Stimulated activated CD8-positive, alpha-beta memory T cell treated with anti-CD3 and anti-CD28 coated beads, Interleukin-12 subunit alpha, Interleukin-12 subunit beta, amount 100 ng/mL, for 24 hours (primary cell): ENCODE results near the gene PLPPR5.

Experiments used
- DNase-seq: peaks from one replicate; pipeline ENCODE4 v3.0.0-alpha.2; 2020; ENCODE audit errors: extremely low read depth

PLPPR5 gene

DNA sequence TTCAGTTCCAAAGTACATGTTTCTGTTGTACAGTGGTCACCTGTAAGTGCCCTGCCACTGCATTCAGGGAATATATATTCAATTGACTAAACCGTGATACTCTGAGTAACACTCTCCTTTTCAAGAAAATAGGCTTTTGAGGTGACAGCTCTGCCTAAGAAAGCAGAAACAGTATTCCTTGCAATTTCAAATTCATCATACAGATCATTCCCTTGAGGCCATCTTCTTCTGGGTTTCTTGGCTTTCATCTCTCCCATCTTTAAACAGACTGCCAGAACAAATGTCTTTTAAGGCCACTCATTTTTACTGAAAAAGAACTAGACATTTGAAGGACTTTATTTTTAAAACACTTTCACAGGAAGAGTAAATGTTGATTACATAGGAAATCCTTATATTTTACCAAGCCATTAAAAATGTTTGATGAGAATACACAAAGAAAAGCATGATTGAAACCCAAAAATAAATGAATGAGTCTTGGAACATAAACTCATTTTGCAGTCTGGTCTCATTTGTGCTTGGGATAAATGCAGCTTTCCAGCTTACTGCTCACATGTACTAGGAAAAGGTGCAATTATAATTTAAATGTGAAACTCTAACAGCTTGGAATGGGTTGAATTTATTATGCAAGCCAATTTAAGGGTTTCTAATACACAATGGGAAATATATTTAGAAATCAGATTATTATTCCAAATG lies 34.7 kb downstream of the PLPPR5 start:
- no peak for DNase-seq

DNA sequence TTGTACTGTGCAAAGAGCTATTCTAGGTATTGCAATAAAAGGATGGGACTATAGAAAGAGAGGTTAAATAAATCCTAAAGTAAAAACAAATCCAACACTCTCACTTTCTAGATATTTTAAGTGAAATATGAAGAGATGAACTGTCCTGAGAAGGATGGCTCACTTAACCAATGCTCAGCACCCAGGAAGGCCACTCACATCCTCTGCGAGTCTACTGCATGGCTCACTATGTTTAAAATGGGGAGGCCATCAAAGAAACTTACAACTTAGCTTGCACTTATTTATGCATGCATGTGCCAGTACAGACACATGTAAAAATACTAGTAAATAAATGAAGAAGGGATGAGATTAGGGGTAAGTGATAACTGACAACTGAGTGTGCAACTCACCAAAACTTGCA lies 37.5 kb downstream of the PLPPR5 start:
- no peak for DNase-seq

DNA sequence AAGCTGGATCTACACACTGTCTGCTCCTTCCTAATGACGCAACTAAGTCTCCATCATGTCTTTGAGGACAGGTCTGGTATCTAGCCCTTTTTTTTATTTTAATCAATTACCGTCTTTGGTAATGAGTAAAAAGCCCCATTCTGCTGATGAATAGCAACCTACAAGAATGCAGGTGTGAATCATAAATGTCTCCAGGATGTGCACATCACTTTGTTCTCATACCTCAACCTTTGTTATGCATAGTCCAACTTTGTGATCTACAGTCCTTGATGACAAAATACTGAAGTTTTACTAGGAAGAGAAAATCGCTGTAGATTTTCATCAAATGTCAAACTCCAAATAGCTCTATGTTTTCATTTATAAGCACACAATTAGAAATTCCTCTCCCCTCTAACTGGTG lies 39.3 kb downstream of the PLPPR5 start:
- DNase-seq = no peak

DNA sequence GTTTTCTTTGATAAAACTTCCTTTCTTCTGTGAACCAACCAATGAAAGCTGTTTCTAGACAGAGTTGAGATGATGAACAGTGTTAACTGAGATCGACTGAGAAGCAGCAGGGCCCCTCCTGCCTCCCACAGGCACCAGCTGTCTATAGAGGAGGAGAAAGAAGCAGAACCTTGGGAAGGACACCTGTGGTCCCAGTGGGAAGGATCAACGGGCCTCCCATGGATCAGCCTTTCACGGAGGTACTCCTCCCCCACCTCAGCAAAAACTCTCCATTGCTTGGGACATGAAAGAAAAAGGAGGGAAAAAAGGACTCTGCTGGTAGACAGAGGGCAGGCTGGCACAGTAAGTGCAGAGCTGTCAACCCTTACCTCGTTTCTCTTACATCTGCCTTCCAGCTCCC lies 40.5 kb downstream of the PLPPR5 start:
- DNase-seq = no peak

DNA sequence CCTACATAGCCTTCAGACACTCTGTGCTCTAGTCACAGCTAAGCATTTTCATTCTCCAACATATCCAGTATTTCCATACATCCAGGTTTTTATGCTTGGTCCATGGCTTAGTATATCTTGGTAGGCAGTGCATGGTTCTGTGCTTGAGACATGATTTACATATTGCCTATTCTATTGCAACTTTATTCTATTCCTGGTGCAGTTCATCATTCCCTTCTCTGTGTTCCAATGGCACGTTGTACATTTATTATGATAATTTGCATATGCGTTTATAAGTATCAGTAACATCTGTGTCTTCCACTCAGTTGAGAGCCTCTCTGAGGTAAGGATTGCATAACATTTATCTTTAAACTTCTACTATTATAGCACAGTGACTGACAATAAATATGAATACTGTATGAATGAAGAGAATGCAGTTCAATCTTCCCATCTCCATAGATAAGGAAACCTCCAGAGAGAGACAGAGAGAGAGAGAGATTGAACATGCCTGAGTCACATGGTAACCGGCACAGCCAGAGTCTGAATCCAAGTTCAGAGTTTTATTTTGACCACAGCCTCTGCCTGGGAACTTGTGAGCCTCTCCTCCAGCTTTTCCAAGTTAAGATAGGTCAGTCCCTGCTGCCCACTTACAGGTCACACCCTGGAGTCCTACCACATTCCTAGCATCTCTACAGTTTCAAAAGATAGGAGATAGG lies 41.5 kb downstream of the PLPPR5 start:
- DNase-seq = no peak

DNA sequence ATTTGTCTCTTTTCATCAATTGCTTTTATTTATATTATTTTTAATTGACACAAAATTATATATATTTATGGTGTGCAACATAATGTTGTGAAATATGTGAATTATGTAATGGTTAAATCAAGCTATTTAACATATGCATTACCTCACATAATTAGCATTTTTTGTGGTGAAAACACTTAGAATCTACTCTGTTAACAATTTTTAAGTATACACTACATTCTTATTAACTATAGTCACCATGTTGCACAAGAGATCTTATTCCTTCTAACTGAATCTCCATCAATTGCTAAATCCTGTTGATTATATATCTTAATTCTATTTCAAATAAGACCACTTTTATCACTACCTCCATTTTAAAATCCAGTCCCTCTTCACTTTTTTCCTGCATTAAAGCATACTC lies 42.5 kb downstream of the PLPPR5 start:
- no peak for DNase-seq

DNA sequence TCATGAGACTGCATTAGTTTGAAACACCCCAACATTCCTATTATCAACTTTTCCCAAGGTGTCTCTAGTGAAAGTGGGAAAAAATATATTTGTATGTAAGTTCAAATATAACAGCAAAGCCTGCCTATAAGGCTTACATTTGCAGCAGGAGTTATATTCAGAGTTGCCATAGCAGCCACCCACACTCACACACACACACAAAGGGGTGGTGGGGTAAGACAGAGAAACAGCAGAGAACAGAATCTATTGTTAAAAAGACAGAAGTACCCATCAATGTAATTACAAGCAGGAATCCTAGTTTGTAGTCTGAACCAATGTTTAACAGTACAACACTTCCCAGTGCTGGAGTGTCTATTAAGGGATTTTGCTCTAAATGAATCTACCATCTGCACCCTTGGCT lies 55.0 kb downstream of the PLPPR5 start:
- no peak for DNase-seq

DNA sequence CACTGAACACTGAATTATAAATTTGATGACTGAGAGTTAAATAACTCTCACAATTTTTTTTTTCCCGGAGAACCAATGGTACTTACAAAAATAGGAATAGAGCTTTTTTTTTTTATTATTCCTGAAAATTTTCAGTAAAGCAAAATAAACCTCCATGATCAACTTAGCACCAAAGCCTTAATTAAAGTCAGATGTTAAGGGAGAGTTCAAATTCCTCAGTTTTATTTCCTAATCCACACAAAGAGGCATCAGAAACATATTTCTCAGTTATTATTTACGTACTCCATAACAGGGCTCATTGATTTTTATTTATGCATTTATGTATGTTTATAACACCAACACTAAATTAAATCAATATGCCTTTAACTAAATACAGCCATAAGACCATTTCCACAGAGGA lies 55.5 kb downstream of the PLPPR5 start:
- no peak for DNase-seq

DNA sequence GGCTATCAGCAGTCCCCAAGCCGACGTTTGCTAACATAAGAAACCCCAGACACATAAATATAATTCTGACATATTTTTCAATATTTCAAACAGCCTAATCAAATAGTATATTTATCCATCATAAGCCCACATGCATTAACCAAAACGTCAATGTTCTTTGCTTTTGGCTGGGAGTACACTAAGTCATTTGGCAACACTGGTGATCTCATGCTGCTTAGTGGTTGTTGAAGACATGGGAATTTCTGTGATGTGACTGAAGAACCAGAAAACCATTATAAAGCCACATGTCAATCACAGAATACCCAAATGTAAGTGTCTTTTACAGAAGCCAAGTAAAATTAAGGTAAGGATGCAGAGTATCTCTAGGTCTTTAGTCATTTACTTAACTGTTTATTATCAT lies 57.6 kb downstream of the PLPPR5 start:
- no peak for DNase-seq

DNA sequence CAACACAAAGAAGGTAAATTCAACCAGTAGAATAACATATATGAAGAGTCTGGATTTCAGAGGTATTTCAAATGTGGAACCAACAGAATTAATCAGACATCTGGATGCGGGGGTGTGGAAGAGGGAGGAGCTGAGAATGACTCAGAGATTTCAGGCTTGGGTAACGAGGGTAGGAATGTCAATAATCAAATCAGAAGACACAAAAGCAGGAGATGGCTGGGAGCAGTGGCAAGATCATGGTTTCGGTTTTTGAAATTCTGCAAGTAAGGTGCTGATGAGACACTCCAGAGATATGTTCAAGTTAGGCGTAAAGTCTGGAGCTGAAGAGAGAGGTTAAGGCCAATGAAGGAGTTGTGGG lies 64.0 kb downstream of the PLPPR5 start:
- no peak for DNase-seq

DNA sequence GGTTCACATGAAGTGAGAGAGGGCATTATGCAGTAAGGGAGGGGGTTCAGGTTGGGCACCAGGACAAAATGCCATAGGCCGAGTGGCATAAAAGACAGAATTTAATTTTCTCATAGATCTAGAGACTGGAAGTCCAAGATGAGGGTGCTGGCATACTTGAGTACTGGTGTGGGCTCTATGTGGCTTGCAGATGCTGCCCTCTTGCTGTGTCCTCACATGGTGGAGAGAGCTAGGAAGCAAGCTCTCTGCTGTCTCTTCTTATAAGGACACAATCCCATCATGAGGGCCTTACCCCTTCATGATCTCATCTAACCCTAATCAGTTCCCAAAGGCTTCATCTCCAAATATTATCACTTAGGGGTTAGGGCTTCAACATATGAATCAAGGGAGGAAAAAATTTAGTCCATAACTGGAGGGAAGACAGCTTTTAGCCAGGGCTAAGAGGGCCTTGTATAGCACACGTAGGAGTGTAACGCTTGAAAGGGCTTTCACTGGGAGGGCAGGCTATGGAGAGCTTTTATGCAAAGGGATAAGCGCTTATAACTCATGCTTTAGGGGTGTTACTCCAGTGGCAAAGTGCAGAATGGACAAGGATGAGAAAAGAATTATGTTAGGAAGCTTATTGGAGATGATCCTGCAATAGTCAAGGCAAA lies 64.5 kb downstream of the PLPPR5 start:
- DNase-seq = no peak

DNA sequence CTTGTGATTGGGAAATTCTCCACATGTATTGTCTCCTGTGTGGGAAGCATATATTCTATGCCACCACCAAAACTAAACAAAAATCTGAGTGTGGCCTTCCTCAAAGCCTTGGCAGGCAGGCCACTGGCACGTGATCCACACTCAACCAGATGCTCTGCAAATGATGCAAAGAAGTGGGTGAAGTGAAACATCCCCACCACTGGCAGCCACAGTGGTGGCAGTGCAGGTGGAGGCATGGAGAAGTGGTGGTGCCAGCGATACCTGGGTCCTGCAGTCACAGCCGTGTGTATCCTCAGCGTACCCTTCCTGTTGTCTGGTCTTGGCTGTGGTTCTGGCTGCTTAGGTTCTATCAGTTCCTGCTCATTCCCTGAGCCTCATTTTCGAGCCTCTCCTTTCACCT lies 65.2 kb downstream of the PLPPR5 start:
- DNase-seq = no peak

DNA sequence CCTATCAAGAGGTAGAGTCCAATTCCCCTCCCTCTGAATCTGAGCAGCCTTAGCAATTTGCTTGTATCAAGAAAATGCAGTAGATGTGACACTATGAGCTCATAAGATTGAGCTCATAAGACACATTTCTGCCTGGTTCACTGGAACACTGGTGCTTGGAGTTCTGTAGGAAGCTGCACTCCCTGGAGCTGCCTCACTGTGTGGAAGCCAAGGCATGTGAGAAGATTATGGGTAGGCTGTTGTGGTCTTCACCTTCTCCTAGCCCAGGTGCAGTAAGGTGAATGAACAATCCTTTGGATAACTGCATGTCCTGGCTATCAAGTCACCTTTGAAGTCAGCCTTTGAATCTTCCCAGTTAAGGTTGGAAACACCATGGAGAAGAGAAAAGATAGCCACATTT lies 67.3 kb downstream of the PLPPR5 start:
- no peak for DNase-seq

DNA sequence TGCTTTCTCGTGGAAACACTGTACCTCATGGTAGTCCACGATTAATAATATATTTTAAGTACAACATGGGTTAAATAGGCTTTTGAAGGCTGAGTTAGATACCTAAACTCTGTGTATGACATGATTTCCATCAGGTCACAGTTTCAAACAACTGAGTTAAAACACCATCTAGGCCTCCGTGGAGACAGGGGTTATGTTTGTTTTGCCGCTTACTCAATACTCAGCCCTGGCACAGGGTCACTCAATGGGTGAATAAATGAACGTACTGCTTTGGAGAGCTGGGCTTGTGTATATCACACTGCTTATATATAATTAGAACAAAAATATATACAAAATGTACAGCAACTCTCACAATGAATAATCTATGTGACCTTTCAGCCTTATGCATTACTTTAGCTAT lies 72.5 kb downstream of the PLPPR5 start:
- no peak for DNase-seq

DNA sequence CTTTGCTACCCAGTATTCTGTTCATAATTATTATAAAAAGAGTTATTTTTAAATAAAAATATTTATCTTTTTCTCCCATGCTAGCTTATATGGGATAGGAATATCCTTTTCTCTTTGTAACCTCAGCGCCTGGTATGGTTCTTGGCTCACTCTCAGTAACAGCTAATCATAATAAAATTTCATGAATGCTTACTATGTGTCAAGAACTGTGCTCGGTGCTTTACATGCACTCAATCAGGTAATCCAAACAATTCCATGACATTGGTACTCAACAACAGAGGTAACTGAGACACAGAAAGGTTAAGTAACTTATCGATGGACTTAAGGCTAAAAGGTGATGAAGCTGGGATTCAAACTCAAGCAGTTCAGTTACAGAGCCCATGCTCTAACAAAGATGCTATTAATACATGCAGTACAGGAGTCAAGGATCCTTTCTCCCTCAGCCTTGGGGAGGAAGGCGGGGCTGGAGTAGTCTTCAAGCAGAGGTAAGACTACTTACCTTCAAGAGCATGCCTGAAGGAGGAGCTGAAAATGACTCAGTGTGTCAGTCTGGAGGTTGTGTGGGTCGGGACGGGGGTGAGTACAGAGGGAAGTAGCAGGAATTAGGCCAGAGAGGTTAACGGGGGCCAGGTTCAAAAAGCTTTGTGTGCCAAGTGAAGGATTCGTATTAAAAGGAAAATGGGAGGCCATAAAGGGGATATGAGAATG lies 73.4 kb downstream of the PLPPR5 start:
- no peak for DNase-seq

DNA sequence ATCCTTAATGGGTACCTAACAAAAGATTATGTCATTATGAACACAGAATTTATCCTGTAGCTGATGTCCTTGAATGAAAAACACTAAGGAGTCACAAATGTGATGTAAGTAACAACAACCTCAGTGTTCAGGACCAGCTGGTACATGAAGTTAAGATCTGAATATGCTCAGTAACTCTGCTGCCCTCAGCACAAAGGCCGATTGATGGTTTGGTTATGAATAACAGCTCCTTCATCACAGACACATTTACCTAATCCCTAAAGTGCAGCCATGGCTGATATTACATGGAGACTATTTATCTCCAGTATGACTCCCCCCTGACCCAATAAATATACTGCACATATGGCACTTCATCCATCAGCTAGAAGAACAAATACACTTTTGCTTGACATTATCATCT lies 75.2 kb downstream of the PLPPR5 start:
- no peak for DNase-seq

DNA sequence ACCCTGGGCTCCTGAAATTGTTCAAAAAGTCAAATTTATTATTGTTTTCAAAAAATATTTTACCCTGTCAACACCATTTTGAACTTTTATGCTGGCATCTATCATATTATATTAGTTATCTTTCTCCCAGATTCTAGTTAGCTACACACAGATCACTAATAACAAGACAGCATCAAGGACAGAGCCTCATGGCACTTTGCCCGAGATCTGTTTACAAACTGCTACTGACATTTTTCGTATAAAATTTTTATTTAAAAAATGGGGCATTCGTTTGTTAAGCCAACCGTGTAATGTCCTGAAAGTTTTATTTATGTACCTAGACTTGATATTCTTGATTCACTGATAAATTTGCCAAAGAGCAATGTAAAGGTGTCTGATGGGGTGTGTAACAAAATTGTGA lies 78.1 kb downstream of the PLPPR5 start:
- DNase-seq = no peak

DNA sequence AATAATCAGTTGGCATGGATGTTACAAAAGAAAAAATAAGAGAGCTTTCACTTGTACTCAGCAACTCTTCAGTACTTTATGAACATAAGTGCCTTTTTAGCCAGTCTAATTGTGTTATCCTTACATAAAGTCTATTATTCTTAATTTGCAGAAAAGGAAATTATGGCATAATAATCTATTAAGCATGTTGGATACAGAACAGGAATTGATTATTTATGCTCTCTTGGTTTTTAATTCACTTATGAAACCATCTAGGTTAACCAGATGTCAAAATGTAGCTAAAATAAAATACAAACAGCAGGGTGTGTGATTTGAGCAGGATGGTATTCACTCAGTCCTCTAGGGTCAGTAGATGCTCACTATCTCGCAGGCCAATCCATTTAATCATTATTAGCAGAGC lies 79.7 kb downstream of the PLPPR5 start:
- DNase-seq = no peak

DNA sequence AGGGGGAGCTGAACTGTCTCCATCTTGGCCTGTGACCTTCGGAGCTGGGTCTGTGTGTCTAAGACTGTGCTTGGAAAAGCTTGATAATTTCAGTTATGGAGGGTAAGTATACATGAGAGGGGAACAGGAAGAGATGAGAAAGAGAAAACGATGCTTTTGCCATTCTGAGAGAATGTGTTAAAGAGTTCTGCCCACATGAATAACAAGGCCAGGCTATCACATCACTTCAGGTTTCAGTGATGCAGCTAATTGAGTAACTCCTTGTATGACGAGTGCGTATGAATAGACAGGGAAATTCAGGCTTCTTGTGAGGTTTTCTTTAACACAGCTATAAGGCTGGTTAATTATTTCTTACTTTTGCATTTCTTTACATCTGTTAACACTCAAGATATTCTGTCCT lies 81.0 kb downstream of the PLPPR5 start:
- DNase-seq = no peak

DNA sequence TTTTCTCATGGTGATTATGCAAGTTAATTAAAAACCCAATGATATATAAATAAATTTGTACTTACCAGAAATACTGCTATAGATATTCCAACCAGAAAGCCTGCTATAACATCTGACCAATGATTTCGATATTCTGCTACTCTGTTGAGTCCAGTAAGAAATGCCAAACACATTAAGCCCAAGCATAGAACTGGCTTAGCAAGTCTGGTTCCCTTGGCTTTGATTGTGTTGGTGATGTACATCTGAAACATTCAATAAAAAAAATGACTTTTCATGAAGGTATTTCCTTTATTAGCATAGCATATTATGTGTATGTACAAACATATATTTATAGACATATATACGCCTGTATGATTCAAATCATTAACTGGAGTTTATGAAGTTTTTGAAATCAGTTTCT lies 82.8 kb downstream of the PLPPR5 start:
- DNase-seq = no peak

DNA sequence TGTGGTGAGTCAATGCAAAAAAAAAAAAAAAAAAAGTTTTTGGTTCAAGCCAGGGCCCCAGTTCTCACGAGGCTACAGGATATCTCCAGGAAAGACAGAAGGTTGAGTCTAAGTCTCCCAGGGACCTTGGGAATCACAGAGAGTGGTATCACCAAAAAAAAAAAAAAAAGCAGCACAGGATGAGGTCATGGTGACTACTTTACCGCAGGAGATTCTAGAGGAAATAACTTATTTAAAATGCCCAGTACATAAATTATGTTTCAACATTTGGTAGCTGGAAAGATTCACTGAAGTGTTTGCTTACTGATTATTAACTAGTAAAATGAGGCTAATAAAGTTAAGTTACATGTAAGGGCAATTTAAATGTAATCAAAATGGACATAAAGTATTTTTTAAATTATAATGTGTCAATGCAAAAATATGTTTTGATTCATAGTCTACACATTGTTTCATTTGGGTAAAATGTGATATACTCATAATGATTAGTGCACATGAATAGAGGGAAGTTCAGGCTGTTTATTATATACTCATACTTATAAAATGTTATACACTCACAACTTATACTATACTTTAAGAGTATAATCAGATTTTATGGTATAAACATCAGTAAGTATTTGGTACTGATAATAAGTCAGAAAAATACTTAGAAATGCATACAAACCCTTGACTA lies 84.1 kb downstream of the PLPPR5 start:
- DNase-seq = no peak

DNA sequence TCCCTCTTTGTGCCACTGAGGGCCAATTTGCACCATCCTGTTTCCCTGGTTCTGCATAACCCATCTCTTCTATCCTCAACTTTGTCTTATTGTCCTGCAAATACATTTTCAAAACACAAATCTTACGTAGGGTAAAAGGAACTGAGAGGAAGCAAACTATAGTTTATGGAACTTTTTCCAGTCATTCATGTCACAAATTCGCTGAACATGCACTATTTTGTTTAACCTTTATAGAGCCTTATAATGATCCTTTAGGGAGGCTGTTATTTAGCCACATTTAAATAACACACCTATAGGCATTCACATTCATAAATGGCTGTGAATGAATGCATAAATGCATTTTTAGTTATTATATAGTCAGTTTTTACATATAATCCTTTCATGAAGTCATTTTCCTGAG lies 85.0 kb downstream of the PLPPR5 start:
- DNase-seq = no peak
